ENCODE measurements around the gene STMN1.

The STMN1 gene

DNA sequence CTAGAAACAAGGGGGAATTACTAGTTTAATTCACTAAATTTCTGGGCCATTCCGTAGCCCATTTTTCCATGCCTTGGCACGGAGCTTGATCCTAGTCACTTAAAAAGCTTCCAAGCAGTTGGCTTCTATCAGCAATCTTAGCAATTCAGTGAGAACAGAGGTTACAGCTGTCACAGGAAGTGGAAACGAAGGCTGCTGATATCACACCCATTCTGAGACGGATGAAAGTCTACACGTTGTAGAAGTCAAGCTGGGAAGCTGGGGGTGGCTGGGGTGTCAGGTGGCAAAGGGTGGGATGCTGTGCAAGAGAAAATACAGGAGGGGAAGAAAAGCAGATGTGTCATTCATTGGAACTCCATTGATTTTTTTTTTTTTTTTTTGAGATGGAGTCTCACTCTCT lies 11.8 kb upstream of the STMN1 start:
- H3K9ac ChIP-seq (ENCODE audit: low read length), result no peak overlapping the region
- no peak overlapping the region for H3K4ac ChIP-seq (ENCODE audit: low read depth, low read length)
- no peak overlapping the region for H2BK5ac ChIP-seq (ENCODE audit: low read depth, low read length, poor library complexity)
- no peak overlapping the region for H4K91ac ChIP-seq (ENCODE audit: low read depth, low read length)
- H2BK12ac ChIP-seq (ENCODE audit: low read length), result no peak overlapping the region
- no peaks in the 10 kb centered on the region for H3K9me3 ChIP-seq (ENCODE audit: insufficient read depth, low read depth, low read length)
- no peak overlapping the region for H3K4me2 ChIP-seq (ENCODE audit: low read length)
- H3K4me1 ChIP-seq (ENCODE audit: control insufficient read depth in 1 of 2, insufficient read depth in 2 of 2, low read length in 2 of 2), result peaks cover 10% of the 10 kb centered on the region in 2 experiments
- H4K12ac ChIP-seq (ENCODE audit: low read depth, low read length), result no peak overlapping the region
- DNase-seq, result peak in 1 of 2 donors; percentile 29
- no peak overlapping the region for H3K23ac ChIP-seq (ENCODE audit: low read length)
- H2BK120ac ChIP-seq (ENCODE audit: insufficient read depth, low read length, poor library complexity), result no peak overlapping the region
- no peaks in the 10 kb centered on the region for H3K27me3 ChIP-seq (ENCODE audit: insufficient read depth, low read length)
- H3K79me2 ChIP-seq (ENCODE audit: control insufficient read depth, insufficient read depth, low read length, poor library complexity), result peaks cover 4% of the 10 kb centered on the region
- no peak overlapping the region for H3K27ac ChIP-seq (ENCODE audit: low read depth, low read length)
- no peak overlapping the region for H3K4me3 ChIP-seq (ENCODE audit: low read depth, low read length)
- no peak overlapping the region for H4K8ac ChIP-seq (ENCODE audit: low read depth, low read length)
- H3K18ac ChIP-seq (ENCODE audit: low read length), result no peak overlapping the region
- no CpG with 5 or more reads among the region's 5 CpGs for WGBS (ENCODE audit: extremely low coverage, insufficient coverage, insufficient read length)
- no peak overlapping the region for H3K14ac ChIP-seq (ENCODE audit: low read length)
- H2AK5ac ChIP-seq (ENCODE audit: low read length), result no peak overlapping the region
- peaks cover 6% of the 10 kb centered on the region for H3K79me1 ChIP-seq (ENCODE audit: low read length)
- no peaks in the 10 kb centered on the region for H3K36me3 ChIP-seq (ENCODE audit: control insufficient read depth in 1 of 2, insufficient read depth in 2 of 2, low read length in 2 of 2)
- no peak overlapping the region for H2AFZ ChIP-seq (ENCODE audit: insufficient read depth, low read length, poor library complexity)

DNA sequence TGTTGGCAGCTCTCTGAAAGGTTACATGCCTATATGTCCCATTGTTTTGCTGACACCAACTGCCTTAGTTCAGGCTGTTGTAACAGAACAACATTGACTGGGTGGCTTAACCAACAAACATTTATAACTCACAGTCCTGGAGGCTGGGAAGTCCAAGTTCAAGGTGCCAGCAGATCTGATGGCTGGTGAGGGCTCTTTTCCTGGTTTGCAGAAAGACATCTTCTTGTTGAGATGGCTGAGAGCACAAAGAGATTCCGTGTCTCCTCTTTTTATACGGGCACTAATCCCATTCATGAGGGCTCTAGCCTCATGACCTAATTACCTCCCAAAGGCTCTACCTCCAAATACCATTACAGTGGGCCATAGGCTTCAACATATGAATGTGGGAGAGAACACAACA lies 10.2 kb upstream of the STMN1 start:
- no peaks in the 10 kb centered on the region for H3K79me1 ChIP-seq (ENCODE audit: low read length)
- H3K18ac ChIP-seq (ENCODE audit: low read length), result no peak overlapping the region
- no peak overlapping the region for H3K4me2 ChIP-seq (ENCODE audit: low read length)
- H3K27ac ChIP-seq (ENCODE audit: low read depth, low read length), result no peak overlapping the region
- no peaks in the 10 kb centered on the region for H3K27me3 ChIP-seq (ENCODE audit: insufficient read depth, low read length)
- H3K4ac ChIP-seq (ENCODE audit: low read depth, low read length), result no peak overlapping the region
- no peak overlapping the region for H2BK120ac ChIP-seq (ENCODE audit: insufficient read depth, low read length, poor library complexity)
- H3K79me2 ChIP-seq (ENCODE audit: control insufficient read depth, insufficient read depth, low read length, poor library complexity), result no peaks in the 10 kb centered on the region
- H3K14ac ChIP-seq (ENCODE audit: low read length), result no peak overlapping the region
- H3K36me3 ChIP-seq (ENCODE audit: control insufficient read depth in 1 of 2, insufficient read depth in 2 of 2, low read length in 2 of 2), result no peaks in the 10 kb centered on the region
- no peak overlapping the region for H4K91ac ChIP-seq (ENCODE audit: low read depth, low read length)
- H2BK12ac ChIP-seq (ENCODE audit: low read length), result no peak overlapping the region
- H2AK5ac ChIP-seq (ENCODE audit: low read length), result no peak overlapping the region
- no peak overlapping the region for H3K4me3 ChIP-seq (ENCODE audit: low read depth, low read length)
- peak; percentile 67 to 78 for DNase-seq
- H2AFZ ChIP-seq (ENCODE audit: insufficient read depth, low read length, poor library complexity), result no peak overlapping the region
- H4K12ac ChIP-seq (ENCODE audit: low read depth, low read length), result no peak overlapping the region
- no peak overlapping the region for H2BK5ac ChIP-seq (ENCODE audit: low read depth, low read length, poor library complexity)
- H3K4me1 ChIP-seq (ENCODE audit: control insufficient read depth in 1 of 2, insufficient read depth in 2 of 2, low read length in 2 of 2), result peaks cover 4 to 6% of the 10 kb centered on the region in 2 experiments
- no peak overlapping the region for H3K23ac ChIP-seq (ENCODE audit: low read length)
- no peaks in the 10 kb centered on the region for H3K9me3 ChIP-seq (ENCODE audit: insufficient read depth, low read depth, low read length)
- H4K8ac ChIP-seq (ENCODE audit: low read depth, low read length), result no peak overlapping the region
- no peak overlapping the region for H3K9ac ChIP-seq (ENCODE audit: low read length)
- WGBS (ENCODE audit: extremely low coverage, insufficient coverage, insufficient read length), result no CpG with 5 or more reads among the region's 2 CpGs

DNA sequence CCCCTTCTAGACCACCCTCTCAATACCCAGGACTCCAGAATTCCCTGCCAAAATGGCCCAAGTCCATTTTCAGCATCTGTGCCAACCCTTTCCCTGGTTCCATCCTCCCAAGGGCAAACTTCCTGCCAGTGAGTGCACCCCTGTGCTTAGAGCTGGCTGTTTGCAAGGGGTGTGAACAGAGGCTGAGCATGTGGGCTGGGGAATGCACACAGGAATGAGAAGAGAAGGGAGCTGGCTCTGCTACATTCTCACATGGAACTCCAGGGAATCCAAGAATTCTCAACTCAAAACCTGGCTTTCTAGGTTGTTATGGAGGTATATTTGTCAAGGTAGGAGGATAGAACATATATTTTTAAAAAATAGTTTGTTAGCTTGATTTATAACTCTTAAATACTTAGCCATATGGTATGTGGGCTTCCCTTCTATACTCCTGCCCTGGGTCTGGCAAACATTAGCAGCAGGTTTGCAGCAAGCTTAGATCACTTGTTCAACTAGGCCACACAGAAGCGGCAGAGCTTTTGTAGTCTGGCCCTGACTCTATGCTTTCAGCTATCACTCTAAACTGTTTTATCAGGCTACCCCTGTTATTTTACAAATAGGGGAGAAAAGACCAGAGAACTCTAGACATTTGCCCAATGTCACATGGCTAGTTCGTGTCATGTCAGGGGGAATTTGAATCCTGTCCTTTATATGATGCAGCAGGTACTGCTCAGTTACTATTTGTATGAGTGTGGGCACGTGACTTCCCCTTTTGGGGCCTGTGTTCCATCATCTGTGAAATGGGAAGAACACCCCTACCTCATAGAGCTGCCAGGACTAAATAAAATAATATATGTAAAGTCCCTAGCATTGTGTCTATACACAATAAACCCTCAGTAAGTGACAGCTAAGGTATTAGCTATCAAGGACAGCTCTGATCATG lies 8.1 kb upstream of the STMN1 start:
- Histone ChIP-seq H3K9me3 (ENCODE audit: insufficient read depth, low read depth, low read length) (no peaks in the 10 kb centered on the region), H3K79me1 (ENCODE audit: low read length) (no peaks in the 10 kb centered on the region), H3K27ac (ENCODE audit: low read depth, low read length) (no peak overlapping the region), H3K14ac (ENCODE audit: low read length) (peak overlapping the region; percentile 57), H2BK5ac (ENCODE audit: low read depth, low read length, poor library complexity) (no peak overlapping the region), H4K12ac (ENCODE audit: low read depth, low read length) (peak overlapping the region; percentile 6), H3K4ac (ENCODE audit: low read depth, low read length) (no peak overlapping the region), H3K36me3 (ENCODE audit: control insufficient read depth in 1 of 2, insufficient read depth in 2 of 2, low read length in 2 of 2) (no peaks in the 10 kb centered on the region), H3K27me3 (ENCODE audit: insufficient read depth, low read length) (no peaks in the 10 kb centered on the region), H4K91ac (ENCODE audit: low read depth, low read length) (no peak overlapping the region), H2AFZ (ENCODE audit: insufficient read depth, low read length, poor library complexity) (no peak overlapping the region), H2BK12ac (ENCODE audit: low read length) (no peak overlapping the region), H2AK5ac (ENCODE audit: low read length) (no peak overlapping the region), H4K8ac (ENCODE audit: low read depth, low read length) (no peak overlapping the region), H2BK120ac (ENCODE audit: insufficient read depth, low read length, poor library complexity) (no peak overlapping the region), H3K9ac (ENCODE audit: low read length) (no peak overlapping the region), H3K4me3 (ENCODE audit: low read depth, low read length) (no peak overlapping the region), H3K4me1 (ENCODE audit: control insufficient read depth in 1 of 2, insufficient read depth in 2 of 2, low read length in 2 of 2) (peaks cover 4 to 6% of the 10 kb centered on the region in 2 experiments), H3K4me2 (ENCODE audit: low read length) (no peak overlapping the region), H3K18ac (ENCODE audit: low read length) (no peak overlapping the region), H3K23ac (ENCODE audit: low read length) (no peak overlapping the region), H3K79me2 (ENCODE audit: control insufficient read depth, insufficient read depth, low read length, poor library complexity) (no peaks in the 10 kb centered on the region)
- WGBS (ENCODE audit: extremely low coverage, insufficient coverage, insufficient read length), result no CpG with 5 or more reads among the region's 3 CpGs
- DNase-seq, result peak; percentile 70 to 85

DNA sequence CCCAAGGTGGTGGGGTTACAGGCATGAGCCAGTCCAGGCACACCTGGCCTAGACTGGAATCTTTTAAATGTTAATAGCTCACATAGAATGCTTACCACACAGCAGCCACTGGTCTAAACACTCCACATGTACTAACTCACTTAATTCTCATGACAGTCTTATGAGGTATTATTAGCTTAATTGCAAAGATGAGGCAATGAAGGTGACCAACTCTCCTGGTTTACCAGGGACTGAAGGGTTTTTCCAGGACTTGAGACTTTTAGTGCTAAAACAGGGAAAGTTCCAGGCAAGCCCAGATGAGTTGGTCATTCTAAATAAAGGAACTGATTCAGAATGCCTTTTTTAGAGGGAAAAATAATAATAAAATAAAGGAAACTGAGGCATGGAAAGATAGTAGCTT lies 7.0 kb upstream of the STMN1 start:
- Histone ChIP-seq H3K27me3 (ENCODE audit: insufficient read depth, low read length) (no peaks in the 10 kb centered on the region), H3K4me3 (ENCODE audit: low read depth, low read length) (no peak overlapping the region), H3K4me2 (ENCODE audit: low read length) (no peak overlapping the region), H4K91ac (ENCODE audit: low read depth, low read length) (no peak overlapping the region), H4K8ac (ENCODE audit: low read depth, low read length) (no peak overlapping the region), H3K36me3 (ENCODE audit: control insufficient read depth in 1 of 2, insufficient read depth in 2 of 2, low read length in 2 of 2) (no peaks in the 10 kb centered on the region), H3K79me2 (ENCODE audit: control insufficient read depth, insufficient read depth, low read length, poor library complexity) (no peaks in the 10 kb centered on the region), H3K4me1 (ENCODE audit: control insufficient read depth in 1 of 2, insufficient read depth in 2 of 2, low read length in 2 of 2) (peaks cover 4 to 6% of the 10 kb centered on the region in 2 experiments), H3K9me3 (ENCODE audit: insufficient read depth, low read depth, low read length) (no peaks in the 10 kb centered on the region), H2BK120ac (ENCODE audit: insufficient read depth, low read length, poor library complexity) (no peak overlapping the region), H2AFZ (ENCODE audit: insufficient read depth, low read length, poor library complexity) (no peak overlapping the region), H3K27ac (ENCODE audit: low read depth, low read length) (no peak overlapping the region), H3K4ac (ENCODE audit: low read depth, low read length) (no peak overlapping the region), H3K79me1 (ENCODE audit: low read length) (no peaks in the 10 kb centered on the region), H4K12ac (ENCODE audit: low read depth, low read length) (no peak overlapping the region), H2AK5ac (ENCODE audit: low read length) (no peak overlapping the region), H3K14ac (ENCODE audit: low read length) (no peak overlapping the region), H3K9ac (ENCODE audit: low read length) (no peak overlapping the region), H3K23ac (ENCODE audit: low read length) (no peak overlapping the region), H3K18ac (ENCODE audit: low read length) (no peak overlapping the region), H2BK12ac (ENCODE audit: low read length) (no peak overlapping the region), H2BK5ac (ENCODE audit: low read depth, low read length, poor library complexity) (no peak overlapping the region)
- peak; percentile 65 to 78 for DNase-seq

Data from trophoblast cell (in vitro differentiated cells and primary cell).